ENCODE measurements around the gene ZBTB46. TPM values are rescaled to one million over a fixed set of nuclear protein-coding genes. Genes with fewer than 3 reads are reported as not detected.

ZBTB46 gene
- total RNA-seq, 1 experiment from 2014 or later, result 10.7 TPM

DNA sequence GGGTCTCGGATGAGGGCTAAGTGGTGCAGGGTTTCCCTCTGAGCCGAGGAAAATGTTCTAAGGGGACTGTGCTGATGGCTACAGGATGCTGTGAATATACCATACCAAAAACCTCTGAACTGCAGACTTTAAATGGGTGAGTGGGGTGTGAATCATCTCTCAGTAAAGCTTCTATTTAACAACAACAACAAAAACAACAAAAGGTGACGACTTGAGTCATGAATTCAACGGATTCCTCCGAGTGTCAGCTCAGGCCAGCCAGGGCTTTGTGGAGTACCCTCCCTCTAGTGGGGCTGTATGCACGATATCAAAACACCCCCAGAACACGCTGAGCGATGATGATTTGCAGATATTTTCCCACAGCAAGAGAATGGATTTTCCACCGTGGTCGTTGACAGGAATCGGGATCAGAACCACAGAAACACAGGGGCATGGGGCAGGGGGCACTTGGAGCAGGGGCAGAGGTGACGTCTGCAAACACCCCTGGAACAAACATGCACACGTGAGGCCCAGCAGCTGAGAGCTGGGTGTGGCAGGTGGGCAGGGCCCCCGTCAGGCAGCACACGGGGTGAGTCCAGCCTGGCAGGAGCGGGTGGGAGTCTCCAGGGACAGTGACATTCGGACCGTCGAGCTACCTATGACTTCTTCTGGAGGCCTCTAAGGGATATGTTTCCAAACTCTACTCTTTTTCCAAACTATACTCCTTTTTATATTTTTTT, 52.9 kb downstream of the ZBTB46 start:
- ChIA-PET RAD21 (ENCODE audit: low non-redundant PET in 1 of 2, low total read pairs in 2 of 2, uncharacterized antibody in 2 of 2, unreplicated experiment in 2 of 2) (no interaction called here), CTCF (interaction anchor here (1.2 kb wide), 1 partner anchor 8 kb away, joined by 3 read pairs; no protein-coding TSS in a partner anchor), POLR2A (no interaction called here)
- peak; percentile 18 for DNase-seq (ENCODE audit: low read depth, low spot score)
- Histone ChIP-seq H2AFZ (ENCODE audit: low read depth, low read length, poor library complexity, severe bottlenecking) (no peak overlapping the region), H3K9me3 (ENCODE audit: control insufficient read depth in 1 of 2, insufficient read depth in 1 of 2, low read depth in 1 of 2, low read length in 2 of 2) (no peaks in the 10 kb centered on the region), H3K36me3 (ENCODE audit: control insufficient read depth in 1 of 2, insufficient read depth in 2 of 2, low read length in 2 of 2) (no peaks in the 10 kb centered on the region), H3K4me1 (ENCODE audit: control insufficient read depth in 1 of 2, insufficient read depth in 2 of 2, low read length in 2 of 2) (peaks cover 29 to 36% of the 10 kb centered on the region in 2 experiments), H3K9ac (ENCODE audit: low read length) (0 out of 2 replicates have a peak overlapping the region, but pooled peaks have one; percentile 18), H3K9me2 (ENCODE audit: insufficient read depth) (no peaks in the 10 kb centered on the region), H4K20me1 (ENCODE audit: insufficient read depth) (no peaks in the 10 kb centered on the region), H3K79me2 (ENCODE audit: insufficient read depth, low read length) (no peaks in the 10 kb centered on the region), H3K27ac (ENCODE audit: low read depth, low read length) (no peak overlapping the region), H3K4me2 (ENCODE audit: low read length) (peak overlapping the region; percentile 51), H3K4me3 (replicated peaks in 1 of 2; ENCODE audit: low read depth in 1 of 2, low read length in 2 of 2) (no peak overlapping the region), H3K27me3 (ENCODE audit: insufficient read depth, low read length) (no peaks in the 10 kb centered on the region)
- TF ChIP-seq MAX (IDR thresholded peaks at IDR 0.05) (no peak), EZH2phosphoT487 (IDR thresholded peaks at IDR 0.05; ENCODE audit: borderline replicate concordance) (no peak), POLR2AphosphoS5 (IDR thresholded peaks at IDR 0.05; ENCODE audit: low read depth, low read length) (no peak), JUND (IDR thresholded peaks at IDR 0.05) (no peak), EGR1 (IDR thresholded peaks at IDR 0.05; ENCODE audit: low read depth) (no peak), ATF3 (IDR thresholded peaks at IDR 0.05) (no peak), FOSL1 (IDR thresholded peaks at IDR 0.05; ENCODE audit: low read depth) (peak; percentile 69)
- TF ChIP-seq, protein P1, sequence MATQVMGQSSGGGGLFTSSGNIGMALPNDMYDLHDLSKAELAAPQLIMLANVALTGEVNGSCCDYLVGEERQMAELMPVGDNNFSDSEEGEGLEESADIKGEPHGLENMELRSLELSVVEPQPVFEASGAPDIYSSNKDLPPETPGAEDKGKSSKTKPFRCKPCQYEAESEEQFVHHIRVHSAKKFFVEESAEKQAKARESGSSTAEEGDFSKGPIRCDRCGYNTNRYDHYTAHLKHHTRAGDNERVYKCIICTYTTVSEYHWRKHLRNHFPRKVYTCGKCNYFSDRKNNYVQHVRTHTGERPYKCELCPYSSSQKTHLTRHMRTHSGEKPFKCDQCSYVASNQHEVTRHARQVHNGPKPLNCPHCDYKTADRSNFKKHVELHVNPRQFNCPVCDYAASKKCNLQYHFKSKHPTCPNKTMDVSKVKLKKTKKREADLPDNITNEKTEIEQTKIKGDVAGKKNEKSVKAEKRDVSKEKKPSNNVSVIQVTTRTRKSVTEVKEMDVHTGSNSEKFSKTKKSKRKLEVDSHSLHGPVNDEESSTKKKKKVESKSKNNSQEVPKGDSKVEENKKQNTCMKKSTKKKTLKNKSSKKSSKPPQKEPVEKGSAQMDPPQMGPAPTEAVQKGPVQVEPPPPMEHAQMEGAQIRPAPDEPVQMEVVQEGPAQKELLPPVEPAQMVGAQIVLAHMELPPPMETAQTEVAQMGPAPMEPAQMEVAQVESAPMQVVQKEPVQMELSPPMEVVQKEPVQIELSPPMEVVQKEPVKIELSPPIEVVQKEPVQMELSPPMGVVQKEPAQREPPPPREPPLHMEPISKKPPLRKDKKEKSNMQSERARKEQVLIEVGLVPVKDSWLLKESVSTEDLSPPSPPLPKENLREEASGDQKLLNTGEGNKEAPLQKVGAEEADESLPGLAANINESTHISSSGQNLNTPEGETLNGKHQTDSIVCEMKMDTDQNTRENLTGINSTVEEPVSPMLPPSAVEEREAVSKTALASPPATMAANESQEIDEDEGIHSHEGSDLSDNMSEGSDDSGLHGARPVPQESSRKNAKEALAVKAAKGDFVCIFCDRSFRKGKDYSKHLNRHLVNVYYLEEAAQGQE (IDR thresholded peaks at IDR 0.05; ENCODE audit: low read depth), result no peak
- ATAC-seq, result peak; percentile 32
- no TSS peak for BruUV-seq (replicated peaks)
- intact Hi-C loops (cut with micrococcal nuclease), result no loop called here

Data from HCT116 (cell line).